ENCODE measurements around the gene PRKN.

PRKN gene

DNA sequence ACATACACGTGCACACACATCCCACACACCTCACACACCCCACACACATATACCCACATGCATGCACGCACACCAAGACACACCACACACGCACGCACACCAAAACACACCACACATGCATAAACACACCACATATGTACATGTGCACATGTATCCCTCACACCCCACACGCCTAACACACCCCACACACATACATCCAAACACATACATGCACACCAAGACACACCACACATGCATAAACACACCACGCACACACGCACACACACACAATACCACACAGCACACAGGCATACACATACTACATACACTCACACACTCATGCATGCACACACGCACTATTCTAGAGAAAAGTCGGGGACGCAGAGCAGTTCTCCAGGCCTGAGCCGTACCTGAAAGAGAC is 671.5 kb downstream of the PRKN start:
- TF ChIP-seq, protein P1, sequence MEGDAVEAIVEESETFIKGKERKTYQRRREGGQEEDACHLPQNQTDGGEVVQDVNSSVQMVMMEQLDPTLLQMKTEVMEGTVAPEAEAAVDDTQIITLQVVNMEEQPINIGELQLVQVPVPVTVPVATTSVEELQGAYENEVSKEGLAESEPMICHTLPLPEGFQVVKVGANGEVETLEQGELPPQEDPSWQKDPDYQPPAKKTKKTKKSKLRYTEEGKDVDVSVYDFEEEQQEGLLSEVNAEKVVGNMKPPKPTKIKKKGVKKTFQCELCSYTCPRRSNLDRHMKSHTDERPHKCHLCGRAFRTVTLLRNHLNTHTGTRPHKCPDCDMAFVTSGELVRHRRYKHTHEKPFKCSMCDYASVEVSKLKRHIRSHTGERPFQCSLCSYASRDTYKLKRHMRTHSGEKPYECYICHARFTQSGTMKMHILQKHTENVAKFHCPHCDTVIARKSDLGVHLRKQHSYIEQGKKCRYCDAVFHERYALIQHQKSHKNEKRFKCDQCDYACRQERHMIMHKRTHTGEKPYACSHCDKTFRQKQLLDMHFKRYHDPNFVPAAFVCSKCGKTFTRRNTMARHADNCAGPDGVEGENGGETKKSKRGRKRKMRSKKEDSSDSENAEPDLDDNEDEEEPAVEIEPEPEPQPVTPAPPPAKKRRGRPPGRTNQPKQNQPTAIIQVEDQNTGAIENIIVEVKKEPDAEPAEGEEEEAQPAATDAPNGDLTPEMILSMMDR (IDR thresholded peaks at IDR 0.05; ENCODE audit: insufficient read depth, low read depth, low read length, missing control alignments), result no peak
- H3K4me3 ChIP-seq (ENCODE audit: low read length), result no peak overlapping the region
- no peak for DNase-seq (ENCODE audit: low read depth)

DNA sequence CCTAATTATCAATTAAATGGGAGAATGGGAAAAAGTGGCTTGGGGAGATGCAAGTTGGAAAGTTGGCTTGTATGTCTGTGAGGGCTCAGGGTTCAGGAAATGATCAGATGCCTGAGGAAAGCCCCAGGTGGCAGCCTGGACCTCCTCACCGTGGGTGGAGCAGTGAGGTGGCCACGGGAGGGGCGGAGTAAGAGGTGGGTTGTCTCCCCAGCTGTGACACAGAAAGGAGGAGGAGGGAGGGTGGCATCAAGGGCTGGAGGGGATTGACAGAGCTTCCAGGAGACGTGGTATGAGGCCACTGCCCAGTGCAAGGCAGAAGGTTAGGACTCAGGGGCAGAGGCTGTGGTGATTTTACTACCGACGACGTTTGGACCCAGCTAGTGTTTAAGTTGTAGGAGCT is 672.2 kb downstream of the PRKN start:
- H3K4me3 ChIP-seq (ENCODE audit: low read length), result no peak overlapping the region
- TF ChIP-seq, protein P1 (IDR thresholded peaks at IDR 0.05; ENCODE audit: insufficient read depth, low read depth, low read length, missing control alignments), result no peak
- no peak for DNase-seq (ENCODE audit: low read depth)

DNA sequence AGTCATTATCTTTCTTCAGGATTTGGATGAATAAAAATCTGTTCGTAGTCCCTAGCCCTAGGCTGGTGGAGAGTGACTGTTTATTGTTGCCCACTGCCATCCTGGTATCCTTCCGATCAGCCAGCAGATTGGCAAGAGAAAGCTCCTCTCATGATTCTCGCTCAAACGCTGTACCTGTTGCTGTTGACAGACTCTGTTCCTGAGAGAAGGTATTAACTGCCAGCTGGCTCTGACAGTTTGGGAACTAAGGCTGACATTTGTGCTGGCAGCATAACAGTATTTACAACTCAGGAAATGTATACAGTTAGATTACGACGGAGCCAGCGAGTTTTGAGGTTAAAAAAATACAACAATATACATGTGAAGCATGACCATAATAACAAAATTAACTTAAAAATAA is 674.5 kb downstream of the PRKN start:
- DNase-seq (ENCODE audit: low read depth), result no peak
- TF ChIP-seq, protein P1 (IDR thresholded peaks at IDR 0.05; ENCODE audit: insufficient read depth, low read depth, low read length, missing control alignments), result no peak
- H3K4me3 ChIP-seq (ENCODE audit: low read length), result no peak overlapping the region

DNA sequence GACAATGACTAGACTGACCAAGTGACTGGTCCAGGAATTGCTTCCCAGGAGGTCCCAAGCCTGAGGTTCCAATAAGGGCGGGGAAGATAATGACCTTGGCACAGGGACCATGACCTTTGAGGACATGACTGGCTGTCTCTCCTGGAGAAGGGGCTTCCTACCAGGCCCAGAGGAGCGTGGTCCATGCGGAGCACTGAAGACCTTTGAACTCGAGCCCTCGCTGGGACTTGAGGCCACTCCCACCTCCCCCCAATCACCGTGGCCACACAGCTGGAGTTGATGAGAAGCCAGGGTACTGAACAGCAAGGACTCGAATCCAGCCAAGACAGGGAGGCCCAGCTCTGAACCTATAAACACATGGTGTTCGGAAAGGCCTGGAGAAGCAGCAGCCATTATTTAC is 677.0 kb downstream of the PRKN start:
- DNase-seq (ENCODE audit: low read depth), result no peak
- TF ChIP-seq, protein P1 (IDR thresholded peaks at IDR 0.05; ENCODE audit: insufficient read depth, low read depth, low read length, missing control alignments), result no peak
- no peak overlapping the region for H3K4me3 ChIP-seq (ENCODE audit: low read length)

DNA sequence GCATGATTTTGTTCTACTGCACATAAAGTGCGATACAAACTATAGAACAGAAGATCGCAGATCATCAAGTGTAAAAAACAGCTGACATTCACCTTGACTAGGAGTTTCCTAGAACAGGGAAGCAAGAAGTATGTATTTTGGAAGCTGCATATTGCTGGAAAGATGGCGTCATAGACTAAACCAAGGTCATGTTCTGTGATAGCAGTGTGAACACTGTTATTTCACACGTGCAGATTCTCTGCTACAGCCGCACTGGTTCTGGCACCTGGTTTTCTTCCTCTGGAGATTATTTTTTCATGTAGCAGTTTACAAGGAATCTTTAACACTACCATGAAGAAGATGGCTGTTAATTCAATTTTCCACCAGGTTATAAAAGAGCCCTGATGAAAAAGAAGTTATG is 681.2 kb downstream of the PRKN start:
- no peak for DNase-seq (ENCODE audit: low read depth)
- H3K4me3 ChIP-seq (ENCODE audit: low read length), result no peak overlapping the region
- TF ChIP-seq, protein P1 (IDR thresholded peaks at IDR 0.05; ENCODE audit: insufficient read depth, low read depth, low read length, missing control alignments), result no peak

DNA sequence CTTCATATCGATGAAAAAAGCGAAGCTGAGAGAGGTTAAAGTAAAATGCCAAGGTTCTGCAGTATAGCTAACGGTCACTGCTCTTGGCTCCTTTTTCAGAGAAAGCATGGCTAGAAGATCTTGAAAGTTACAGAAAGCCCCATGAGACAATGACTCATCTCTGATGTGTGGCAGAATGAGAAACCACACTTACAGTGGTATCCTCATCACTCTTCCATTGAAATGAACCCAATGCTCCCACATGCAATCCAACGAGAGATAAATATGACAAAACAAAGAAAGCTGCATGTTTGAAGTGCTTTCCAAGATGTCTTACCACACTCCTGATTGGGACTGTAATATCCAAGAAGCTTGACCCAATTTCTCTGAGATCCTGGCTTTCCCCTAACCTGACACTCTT is 694.9 kb downstream of the PRKN start:
- H3K4me3 ChIP-seq (ENCODE audit: low read length), result no peak overlapping the region
- TF ChIP-seq, protein P1 (IDR thresholded peaks at IDR 0.05; ENCODE audit: insufficient read depth, low read depth, low read length, missing control alignments), result no peak
- no peak for DNase-seq (ENCODE audit: low read depth)

DNA sequence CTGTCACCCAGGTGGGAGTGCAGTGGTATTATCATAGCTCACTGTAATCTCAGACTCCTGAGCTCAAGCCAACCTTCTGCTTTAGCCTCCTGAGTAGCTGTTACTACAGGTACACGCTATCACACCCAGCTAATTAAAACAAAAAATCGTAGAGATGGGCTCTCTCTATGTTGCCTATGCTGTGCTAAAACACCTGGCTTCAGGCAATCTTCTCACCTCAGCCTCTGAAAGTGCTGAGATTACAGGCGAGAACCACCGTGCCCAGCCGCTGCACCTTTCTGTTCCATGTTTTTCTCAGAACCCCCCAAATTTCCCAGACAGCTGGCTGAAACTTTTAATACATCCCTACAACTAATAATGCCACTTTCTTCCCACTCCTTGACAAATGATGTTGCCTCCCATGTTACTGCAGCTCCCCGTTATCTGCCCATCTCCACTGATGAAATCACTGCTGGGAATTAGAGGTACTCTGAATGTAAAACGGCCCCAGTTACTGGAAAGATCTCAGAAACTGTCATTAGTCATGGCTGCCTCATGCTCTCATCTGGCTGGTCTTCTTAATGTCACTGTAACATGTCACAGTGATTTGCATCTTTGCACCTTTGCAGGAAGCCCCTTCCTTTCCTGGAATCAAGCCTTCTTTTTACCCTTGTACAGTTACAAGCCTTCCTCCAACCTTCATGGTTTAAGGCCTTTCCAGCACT is 697.5 kb downstream of the PRKN start:
- DNase-seq (ENCODE audit: low read depth), result no peak
- TF ChIP-seq, protein P1 (IDR thresholded peaks at IDR 0.05; ENCODE audit: insufficient read depth, low read depth, low read length, missing control alignments), result no peak
- H3K4me3 ChIP-seq (ENCODE audit: low read length), result no peak overlapping the region

All from epithelial cell of esophagus (primary cell).